ENCODE data around the gene CAMKMT. TPM values are rescaled to one million over a fixed set of nuclear protein-coding genes. Genes with fewer than 3 reads are reported as not detected.

Gene CAMKMT
- total and polyA plus RNA-seq, 9 of the 15 experiments (the other 6 are each of a cell fraction or from before 2014, with no cell fraction given), result 1.6 to 15.3 (median 7.4) TPM

DNA sequence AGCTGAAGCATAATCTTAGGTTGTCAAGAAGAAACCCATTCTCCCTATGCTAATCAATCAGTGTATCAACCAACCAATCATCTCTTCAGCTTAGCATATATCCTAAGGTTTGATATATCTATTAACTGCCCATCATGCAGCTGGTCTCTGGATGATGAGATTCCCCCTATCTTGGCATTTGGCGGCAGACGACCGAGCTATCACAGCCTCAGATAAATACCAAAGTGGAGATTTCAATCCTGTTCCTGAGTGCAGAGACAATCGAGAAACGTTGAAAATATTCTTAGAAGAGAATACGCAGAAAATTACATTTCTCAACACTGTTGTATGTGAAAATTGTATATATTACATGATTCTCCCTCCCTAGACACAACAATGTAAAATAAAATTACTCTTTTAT lies 320.7 kb downstream of the CAMKMT start:
- Histone ChIP-seq H3K9ac (ENCODE audit: insufficient read depth in 1 of 2, low read depth in 2 of 2, low read length in 2 of 2) (no peak overlapping the region), H3K9me3 (replicated peaks; ENCODE audit: control insufficient read depth, insufficient read depth, low read depth, low read length) (no peaks in the 10 kb centered on the region)

More for the DNA sequence above, 320.7 kb downstream of the CAMKMT start:
- no peaks in the 10 kb centered on the region for H3K79me2 ChIP-seq (ENCODE audit: control insufficient read depth, insufficient read depth, low read length)
- 38% methylated on average over 6 of the region's 6 CpGs for WGBS (ENCODE audit: insufficient coverage, low coverage, missing lambda C conversion rate)
- no peaks in the 10 kb centered on the region for H3K9me1 ChIP-seq (ENCODE audit: control insufficient read depth, insufficient read depth, low read length)
- ATAC-seq (no peak), FAIRE-seq (no peak), DNase-seq (ENCODE audit: extremely low read depth in 1 of 4, low spot score in 3 of 4) (no peak)
- H3K4me1 ChIP-seq (replicated peaks in 1 of 2; ENCODE audit: control insufficient read depth in 2 of 2, insufficient read depth in 2 of 2, low read length in 2 of 2), result no peaks in the 10 kb centered on the region
- H3K4me3 ChIP-seq, result no peak overlapping the region
- in situ Hi-C loops (cut with MboI), result no loop called here
- no peaks in the 10 kb centered on the region for H3K36me3 ChIP-seq (ENCODE audit: control insufficient read depth, insufficient read depth, low read length)
- ChIA-PET POLR2A (no interaction called here), CTCF (ENCODE audit: low intra/inter-chr PET ratio) (interaction anchor here (0.7 kb wide), 1 partner anchor 84 kb away, joined by 5 read pairs; no protein-coding TSS in a partner anchor)
- H3K27ac ChIP-seq (ENCODE audit: extremely low read depth, low read depth, low read length), result no peak overlapping the region
- TF ChIP-seq, protein P1, sequence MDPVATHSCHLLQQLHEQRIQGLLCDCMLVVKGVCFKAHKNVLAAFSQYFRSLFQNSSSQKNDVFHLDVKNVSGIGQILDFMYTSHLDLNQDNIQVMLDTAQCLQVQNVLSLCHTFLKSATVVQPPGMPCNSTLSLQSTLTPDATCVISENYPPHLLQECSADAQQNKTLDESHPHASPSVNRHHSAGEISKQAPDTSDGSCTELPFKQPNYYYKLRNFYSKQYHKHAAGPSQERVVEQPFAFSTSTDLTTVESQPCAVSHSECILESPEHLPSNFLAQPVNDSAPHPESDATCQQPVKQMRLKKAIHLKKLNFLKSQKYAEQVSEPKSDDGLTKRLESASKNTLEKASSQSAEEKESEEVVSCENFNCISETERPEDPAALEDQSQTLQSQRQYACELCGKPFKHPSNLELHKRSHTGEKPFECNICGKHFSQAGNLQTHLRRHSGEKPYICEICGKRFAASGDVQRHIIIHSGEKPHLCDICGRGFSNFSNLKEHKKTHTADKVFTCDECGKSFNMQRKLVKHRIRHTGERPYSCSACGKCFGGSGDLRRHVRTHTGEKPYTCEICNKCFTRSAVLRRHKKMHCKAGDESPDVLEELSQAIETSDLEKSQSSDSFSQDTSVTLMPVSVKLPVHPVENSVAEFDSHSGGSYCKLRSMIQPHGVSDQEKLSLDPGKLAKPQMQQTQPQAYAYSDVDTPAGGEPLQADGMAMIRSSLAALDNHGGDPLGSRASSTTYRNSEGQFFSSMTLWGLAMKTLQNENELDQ (CRISPR knock-in tag; IDR thresholded peaks at IDR 0.05; ENCODE audit: borderline replicate concordance), result no peak
- TF ChIP-seq ZNF444 (CRISPR knock-in tag; IDR thresholded peaks at IDR 0.05) (no peak), ZNF764 (CRISPR knock-in tag; IDR thresholded peaks at IDR 0.05; ENCODE audit: low read depth) (no peak), ZNF695 (CRISPR knock-in tag; IDR thresholded peaks at IDR 0.05) (no peak), LARP7 (IDR thresholded peaks at IDR 0.05) (no peak), GTF2F1 (IDR thresholded peaks at IDR 0.05; ENCODE audit: low read depth, low read length) (no peak), ZNF76 (CRISPR knock-in tag; IDR thresholded peaks at IDR 0.05; ENCODE audit: borderline replicate concordance) (no peak), FOXP1 (CRISPR knock-in tag; IDR thresholded peaks at IDR 0.05) (no peak), MCM3 (IDR thresholded peaks at IDR 0.05) (no peak), OTX1 (CRISPR knock-in tag; IDR thresholded peaks at IDR 0.05) (no peak)
- TF ChIP-seq, protein P2, sequence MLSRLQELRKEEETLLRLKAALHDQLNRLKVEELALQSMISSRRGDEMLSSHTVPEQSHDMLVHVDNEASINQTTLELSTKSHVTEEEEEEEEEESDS (CRISPR knock-in tag; IDR thresholded peaks at IDR 0.05), result no peak
- no TSS peak for BruUV-seq (replicated peaks)
- H3K4me2 ChIP-seq (ENCODE audit: insufficient read depth, low read length), result no peak overlapping the region
- H3K27me3 ChIP-seq (ENCODE audit: control insufficient read depth in 2 of 2, insufficient read depth in 2 of 2, low read length in 2 of 2), result no peaks in the 10 kb centered on the region; a peak in 3 of 5 replicates
- no peaks in the 10 kb centered on the region for H4K20me1 ChIP-seq (replicated peaks; ENCODE audit: control insufficient read depth, insufficient read depth, low read length)
- no peak overlapping the region for H2AFZ ChIP-seq (ENCODE audit: low read depth, low read length)
- intact Hi-C loops (cut with micrococcal nuclease), result no loop called here
